ENCODE measurements around the gene VRK2.
"Not testable (repeated sequence)": the region's sequence is repeated elsewhere in the genome, so short reads cannot be mapped to it uniquely, and the experiment has no call there.

Gene VRK2

DNA sequence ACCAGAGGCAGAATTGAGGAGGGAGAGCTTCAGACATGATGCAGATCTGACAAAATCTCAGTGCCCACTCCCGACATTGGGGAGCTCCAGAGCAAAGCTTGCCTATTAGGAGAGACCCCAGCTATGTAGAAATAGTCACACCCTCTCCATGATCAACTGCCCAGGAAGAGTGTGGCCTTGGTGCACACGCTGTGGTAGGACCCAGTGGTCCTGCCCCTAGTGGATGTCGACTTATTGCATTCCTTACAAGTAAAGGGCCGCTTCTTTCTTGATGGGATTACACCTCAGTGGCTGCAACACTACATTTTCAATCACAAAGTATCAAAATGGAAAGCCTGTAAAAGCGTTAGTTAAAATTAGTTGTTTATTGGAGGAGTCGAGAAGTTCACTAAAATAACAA is 64.2 kb downstream of the VRK2 start:
- no peak for DNase-seq

DNA sequence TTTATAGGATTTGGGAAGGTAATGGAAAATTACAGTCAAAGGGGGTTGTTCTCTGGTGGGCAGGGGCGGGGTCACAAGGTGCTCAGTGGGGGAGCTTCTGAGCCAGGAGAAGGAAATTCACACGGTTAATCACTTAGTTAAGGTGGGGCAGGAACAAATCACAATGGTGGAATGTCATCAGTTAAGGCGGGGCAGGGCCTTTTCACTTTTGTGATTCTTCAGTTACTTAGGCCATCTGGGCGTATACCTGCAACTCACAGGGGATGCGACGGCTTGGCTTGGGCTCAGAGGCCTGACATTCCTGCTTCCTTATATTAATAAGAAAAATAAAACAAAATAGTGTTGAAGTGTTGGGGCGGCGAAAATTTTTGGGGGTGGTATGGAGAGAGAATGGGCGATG is 67.0 kb downstream of the VRK2 start:
- DNase-seq = not testable (repeated sequence)

DNA sequence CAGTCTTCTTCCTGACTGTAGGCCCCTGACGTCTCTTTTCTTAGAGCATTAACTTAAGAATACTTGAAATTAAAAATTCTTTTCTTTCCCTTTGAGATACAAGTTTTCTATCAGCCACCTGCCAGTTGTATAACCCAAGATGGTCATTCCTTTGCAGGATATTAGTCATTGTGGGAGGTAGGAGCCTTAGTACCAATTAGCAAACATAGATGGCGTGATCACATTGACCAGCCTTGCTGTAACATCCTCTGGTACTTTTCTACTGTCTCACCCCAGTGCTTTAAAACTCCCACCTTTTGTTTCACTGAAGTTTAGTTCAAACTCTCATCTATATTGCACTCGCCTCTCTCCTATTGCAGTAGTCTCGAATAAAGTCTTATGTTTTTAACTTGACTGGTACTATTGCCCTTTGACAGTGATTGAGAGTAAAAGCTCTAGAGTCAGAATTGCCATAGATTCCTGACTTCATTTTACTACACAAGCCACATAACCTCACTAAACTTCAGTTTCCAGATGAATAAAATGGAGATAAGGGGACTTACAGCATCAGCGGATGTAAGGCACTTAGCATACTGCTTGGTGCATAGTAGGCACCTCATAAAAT is 74.1 kb downstream of the VRK2 start:
- DNase-seq = no peak

DNA sequence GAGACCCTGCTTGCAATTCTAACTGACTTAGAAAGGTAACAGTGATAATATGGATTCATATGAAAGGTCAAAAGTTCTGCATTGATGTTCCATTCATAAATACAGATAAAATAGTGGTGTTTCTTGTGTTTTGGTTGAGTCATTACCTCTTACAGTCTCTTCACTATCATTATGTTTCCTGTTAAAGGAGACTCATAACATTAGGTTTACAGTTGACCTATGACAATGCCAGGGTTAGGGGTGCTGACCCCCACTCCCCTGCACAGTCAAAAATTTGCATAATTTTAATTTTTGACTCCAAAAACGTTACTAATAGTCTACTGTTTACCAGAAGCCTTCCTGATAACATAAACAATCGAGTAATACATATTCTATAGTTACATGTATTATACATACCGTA is 75.4 kb downstream of the VRK2 start:
- no peak for DNase-seq

DNA sequence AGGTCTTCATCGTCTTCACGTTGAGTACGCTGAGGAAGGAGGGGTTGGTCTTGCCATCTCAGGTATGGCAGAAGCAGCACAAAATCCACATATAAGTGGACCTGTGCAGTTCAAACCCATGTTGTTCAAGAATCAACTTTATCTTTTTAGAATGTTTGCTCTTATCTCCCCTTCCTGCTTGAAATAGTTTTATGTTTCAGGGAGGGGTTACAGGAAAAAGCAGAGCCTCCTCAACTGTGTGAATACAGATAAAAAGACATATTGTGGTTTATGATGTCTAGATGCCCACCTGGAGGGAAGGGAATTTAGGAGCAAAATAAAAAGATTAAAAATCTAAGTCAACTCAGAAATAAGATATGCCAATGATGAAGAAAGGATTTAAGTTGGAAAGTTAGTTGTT is 75.9 kb downstream of the VRK2 start:
- DNase-seq = no peak

DNA sequence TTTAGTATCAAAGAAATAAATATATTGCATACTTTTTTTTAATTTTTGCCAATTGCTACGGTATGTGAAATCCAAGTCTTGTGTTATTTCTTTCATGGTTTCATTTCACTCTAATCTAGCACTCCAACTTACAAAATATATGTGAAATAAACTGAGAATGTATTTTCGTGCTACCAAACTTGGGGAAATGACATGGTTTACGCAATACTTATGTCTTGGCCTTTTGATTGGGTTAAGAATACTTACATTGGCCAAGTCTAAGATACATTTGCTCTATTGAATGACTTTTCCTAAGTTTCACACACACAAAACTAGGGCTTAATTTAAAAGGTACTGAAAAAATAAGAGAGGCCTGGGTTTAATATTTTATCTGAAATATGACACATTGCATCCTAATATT is 80.5 kb downstream of the VRK2 start:
- no peak for DNase-seq

DNA sequence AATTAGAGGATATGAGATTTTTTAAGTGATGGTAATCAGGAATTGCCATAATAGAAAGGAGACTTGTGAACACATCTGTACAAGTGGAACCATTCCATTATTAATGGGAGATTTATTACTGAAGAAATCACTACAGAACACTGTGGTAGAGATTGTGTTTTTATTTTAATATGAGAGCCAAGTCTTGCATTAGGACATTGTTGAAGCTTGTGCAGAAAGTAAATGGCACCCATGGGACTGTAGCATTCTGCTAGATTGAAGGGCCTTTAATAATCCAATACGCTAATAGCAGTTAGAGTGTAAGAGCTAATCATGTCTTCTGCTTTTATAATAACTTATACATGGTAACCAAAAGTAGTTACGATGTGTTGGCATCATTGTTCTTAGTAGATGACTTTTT is 83.6 kb downstream of the VRK2 start:
- DNase-seq = no peak

DNA sequence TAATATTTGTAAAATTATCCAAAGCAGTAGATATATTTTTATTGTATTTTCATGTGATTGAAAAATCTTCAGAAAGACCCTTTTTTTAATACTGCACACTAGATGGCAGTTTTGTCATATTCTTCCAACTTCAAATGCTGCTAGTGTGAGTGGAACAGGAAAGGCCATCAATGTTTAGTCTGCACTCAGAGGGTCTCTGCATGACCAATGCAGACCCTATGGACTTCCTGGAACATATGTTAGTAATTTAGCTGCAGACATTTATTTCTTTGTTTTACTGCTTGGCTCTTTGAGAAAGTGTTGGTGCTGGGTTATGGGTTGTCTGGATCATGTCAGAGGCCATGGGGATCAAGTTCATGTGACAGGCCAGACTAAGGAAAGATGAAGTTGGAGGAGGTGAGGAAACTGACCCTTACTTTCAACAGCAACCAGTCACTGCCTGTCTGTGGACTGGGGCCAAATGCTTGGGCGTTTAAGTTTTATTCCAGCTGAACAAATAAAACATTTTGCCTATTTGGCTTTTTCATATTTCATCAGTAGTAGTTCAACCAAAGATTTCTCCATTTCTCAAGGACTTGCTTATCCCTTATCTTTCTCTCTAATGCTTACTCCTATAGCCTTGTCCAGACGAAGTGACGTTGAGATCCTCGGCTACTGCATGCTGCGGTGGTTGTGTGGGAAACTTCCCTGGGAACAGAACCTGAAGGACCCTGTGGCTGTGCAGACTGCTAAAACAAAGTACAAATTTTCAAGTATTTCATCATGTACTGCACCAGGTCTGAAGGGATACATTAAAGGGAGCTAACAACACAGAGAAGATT is 84.8 kb downstream of the VRK2 start:
- no peak for DNase-seq

DNA sequence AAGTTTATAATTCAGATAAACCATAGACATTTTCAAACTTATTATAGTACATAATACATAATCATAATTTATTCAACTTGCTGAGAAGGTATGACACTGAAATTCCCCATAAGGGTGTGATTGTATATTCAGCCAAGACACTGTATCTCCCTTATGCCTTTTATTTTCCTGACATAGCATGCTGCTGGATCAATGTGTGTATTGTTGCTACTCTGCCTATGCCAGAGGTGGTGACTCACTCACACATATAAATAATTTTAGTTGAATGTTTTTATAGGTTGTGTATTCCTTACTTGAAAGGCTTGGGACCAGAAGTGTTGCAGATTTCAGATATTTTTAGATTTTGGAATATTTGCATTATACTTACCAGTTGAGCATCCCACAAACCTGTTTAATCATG is 86.8 kb downstream of the VRK2 start:
- no peak for DNase-seq

DNA sequence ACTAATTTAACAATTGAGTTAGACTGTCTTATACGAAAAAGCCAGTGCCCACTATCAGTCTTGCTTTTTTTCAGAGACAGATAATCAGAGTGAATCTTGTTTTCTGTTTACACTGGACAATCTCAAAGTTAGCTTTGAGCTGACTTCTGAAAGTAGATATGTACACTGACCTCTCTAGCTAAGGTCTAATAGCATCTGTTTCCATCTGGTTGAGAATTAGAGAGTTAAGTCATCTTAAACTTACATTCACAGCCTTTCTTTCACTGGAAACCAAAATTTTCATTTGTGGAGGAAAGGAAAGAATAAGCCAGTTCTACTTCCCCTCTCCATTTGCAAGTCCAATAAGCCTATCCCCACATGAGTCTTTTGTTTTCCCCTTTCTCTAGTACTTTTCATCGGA is 89.3 kb downstream of the VRK2 start:
- no peak for DNase-seq

DNA sequence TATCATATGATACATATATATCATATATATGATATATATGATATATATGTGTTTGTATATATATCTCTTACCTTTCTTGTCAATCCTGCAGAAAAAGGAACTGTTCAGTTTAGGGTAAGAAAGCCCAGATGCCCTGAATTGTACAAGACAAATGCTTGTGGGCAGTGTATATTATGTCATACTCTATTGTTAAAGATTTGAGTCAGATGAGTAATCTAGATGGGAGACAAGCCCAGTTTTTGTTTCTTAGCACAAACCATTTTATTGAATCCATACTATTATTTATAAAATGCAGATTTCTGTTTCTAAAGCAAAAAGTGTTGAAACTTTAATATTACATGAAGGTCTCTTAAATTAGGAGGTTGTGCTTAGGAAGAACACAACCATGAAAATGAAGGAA is 90.6 kb downstream of the VRK2 start:
- DNase-seq = no peak

DNA sequence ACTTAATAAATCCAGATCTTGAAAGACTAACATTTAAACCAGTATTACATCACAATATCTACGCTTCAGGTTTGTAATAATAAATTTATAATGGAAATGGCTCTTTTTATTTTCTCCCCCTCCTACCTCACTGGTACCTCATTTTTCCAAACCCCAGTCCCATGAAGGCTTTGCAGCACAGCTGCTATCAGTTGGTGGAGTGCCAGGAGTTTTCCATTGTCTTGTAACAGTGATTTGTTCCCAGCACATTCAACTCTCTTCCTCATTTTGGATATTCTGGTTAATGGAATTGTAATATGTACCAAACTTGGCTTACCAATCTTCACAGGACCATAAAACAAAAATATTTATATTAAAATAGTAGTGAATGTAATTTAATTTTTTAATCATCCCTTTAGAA is 91.2 kb downstream of the VRK2 start:
- no peak for DNase-seq

DNA sequence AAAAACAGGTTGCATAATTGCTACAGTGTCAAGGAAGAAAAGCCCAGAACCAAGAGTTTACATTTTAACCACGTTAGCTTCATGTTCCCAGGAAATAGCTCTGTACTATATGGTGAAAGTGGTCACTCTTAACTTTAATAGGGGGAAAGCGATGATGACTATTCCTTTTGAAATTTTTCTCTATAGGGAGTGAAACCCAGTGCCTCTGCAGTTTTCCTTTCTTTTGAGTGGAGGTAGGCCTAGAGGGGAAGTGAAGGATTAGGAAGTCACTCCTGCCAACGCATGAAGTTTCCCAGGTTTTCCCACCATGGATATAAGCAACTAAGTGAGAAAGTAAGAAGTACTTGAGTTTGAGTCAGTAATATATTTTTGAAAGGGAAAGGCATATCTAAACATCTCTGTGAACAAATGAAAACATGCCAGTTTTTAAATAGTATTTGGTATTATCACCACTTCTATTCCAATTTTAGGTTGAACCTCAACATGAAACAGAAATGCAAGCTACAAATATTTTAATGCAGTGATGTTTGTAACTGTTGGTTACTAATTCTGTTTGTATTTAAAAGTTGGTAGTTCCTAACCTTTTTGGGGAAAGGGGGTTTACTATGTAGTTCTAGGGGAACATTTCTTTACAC is 91.9 kb downstream of the VRK2 start:
- DNase-seq = no peak

DNA sequence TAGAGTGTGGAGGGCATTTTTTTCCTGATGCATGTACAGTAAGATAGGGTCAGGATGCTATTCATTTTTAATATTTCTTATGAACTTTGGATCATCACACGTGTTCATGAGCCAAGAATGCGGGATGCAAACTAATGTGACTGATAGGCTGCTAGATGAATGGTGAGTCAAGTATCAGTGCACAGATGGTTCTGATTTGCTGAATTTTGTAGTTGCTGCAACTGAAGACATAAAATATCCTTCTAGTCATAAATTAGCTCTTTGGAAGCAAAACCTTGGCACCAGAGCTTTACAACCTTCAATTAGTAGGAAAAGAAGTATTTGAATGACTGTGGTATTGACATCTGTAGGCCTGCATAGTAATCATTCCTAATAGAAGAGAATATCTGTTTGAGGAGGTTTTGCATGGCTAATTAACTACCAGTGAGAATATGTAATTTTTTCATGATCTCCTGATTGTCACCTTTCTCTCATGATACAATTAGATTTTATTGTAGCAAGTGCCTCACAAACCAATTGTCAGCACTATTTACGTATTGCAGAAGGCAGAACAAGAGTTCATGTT is 94.0 kb downstream of the VRK2 start:
- no peak for DNase-seq

DNA sequence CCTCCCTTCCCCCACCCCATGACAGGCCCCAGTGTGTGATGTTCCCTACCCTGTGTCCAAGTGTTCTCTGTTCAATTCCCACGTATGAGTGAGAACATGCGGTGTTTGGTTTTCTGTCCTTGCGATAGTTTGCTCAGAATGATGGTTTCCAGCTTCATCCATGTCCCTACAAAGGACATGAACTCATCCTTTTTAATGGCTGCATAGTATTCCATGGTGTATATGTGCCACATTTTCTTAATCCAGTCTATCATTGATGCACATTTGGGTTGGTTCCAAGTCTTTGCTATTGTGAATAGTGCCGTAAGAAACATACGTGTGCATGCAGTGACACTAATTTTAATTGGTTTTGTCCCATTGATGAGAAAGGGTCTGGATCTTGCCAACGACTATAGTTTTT is 99.2 kb downstream of the VRK2 start:
- DNase-seq = not testable (repeated sequence)

DNA sequence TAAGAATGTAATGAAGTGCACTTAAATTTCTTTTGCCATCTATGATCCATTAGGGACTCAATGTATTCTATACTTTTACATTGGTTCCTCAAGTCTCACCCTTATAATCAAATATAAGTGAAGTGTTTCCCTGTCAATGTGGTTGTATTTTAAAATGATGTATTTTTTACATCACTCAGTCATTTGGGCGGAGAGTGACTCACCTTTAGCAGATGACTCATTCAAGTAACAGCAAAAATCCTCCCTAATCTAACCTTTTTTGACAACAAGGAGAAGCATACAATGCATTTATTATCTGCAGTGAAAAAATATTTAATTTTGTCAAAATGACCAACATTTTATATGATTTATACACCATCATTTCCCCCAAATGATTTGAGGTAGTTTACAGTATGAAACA is 100.1 kb downstream of the VRK2 start:
- no peak for DNase-seq

DNA sequence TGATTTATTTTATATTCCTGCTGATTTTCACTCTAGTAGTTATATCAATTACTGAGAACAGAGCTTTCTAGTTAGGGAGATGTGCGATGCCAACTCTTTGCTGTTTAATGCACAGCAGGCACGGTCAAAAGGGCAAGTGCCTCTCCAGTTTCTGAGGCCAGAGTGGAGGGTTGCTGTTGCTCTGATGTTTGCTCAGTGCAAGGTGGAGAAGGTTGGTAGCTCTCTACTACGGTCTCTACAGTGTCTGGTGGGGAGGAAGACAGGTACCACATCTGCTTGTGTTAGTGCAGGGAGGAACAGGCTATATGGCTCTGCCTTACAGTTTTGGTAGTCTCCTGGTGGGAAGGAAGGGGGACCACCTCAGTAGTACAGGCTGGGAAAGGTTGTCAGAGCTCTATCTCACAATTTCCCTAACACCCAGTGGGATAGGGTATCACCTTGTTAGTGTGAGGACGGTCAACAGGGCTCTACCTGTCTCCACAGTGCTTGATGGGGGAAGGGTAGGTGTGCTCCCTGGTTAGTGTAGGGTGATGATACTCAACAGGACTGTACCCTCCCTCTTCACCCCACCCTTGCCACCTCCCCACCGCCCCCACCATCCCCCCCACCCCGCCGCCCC is 108.7 kb downstream of the VRK2 start:
- no peak for DNase-seq

DNA sequence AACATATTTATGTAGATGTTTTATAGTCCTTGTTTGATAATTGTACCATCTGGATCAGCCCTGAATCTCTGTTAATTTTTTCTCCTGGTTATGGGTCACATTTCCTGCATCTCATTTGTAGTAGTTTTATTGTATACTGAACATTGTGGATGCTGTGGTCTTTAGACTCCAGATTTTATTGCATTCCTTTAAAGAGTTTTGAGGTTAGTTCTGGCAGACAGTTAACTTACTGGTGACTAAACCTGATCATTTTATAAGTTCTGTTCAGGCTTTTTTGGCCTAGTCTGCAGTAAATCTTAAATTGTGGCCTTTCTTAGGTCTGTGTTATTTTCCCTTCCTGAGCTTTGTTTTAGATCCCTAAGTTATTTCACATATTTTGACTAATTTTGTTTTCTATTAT is 110.2 kb downstream of the VRK2 start:
- no peak for DNase-seq

DNA sequence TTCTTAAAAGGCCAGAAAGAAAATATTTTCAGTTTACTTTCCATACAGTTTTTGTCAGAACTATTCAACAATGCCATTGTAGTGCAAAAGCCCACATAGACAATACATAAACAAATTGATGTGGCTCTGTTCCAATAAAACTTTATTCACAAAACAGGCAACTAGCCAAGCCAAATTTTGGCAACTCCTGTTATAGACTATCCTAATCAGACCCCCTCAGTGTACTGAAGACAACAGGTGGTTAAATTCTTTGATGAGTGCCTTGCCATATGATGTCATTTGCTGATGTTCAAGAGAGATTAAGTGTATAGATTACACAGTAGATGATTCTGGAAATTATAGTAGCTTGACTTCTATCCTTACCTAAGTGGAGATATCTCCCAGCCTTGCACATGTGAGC is 111.1 kb downstream of the VRK2 start:
- DNase-seq = no peak

DNA sequence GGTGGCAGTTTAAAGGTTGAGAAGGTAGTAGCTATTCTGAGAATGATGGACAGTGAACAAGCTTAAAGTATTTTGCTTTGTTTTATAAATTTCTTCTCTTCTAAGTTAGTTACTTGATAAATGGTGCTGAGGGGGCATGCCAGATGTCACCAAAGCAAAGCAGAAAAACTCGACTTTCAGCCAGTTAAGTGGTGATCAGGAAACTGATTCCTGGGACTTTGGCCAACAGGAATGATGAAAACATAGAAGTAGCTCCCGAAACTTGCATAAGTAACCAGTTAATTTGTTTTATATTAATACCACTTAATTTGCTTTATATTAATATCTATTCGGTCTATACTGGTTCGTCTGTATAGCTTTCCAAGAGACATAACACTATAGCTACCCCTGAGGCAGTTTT is 111.9 kb downstream of the VRK2 start:
- no peak for DNase-seq

DNA sequence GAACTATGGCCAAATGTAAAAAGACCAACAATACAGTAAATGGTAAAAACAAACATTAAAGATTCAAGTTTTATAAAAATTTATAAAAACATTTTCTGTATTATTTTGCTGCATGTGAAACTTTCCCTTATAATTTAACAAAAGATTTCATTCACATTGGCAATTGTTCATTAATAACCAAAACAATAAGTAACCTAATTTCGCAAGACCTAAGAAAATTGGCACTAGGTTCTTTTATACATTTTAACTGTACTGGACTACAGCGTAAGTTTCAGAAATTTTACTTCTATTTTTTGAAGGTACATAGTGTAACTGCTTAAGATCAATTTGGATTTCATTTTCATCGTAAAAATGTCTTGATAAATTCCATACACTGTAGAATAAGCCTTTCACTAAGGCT is 117.3 kb downstream of the VRK2 start:
- DNase-seq = no peak

DNA sequence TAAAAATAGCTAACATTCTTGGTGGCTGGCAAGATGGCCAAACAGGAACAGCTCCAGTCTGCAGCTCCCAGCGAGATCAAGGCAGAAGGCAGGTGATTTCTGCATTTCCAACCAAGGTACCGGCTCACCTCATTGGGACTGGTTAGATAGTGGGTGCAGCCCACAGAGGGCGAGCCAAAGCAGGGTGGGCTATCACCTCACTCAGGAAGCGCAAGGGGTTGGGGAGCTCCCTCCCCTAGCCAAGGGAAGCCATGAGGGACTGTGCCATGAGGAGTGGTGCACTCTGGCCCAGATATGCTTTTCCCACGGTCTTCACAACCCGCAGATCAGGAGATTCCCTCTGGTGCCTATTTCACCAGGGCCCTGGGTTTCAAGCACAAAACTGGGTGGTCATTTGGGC is 121.5 kb downstream of the VRK2 start:
- DNase-seq = not testable (repeated sequence)

DNA sequence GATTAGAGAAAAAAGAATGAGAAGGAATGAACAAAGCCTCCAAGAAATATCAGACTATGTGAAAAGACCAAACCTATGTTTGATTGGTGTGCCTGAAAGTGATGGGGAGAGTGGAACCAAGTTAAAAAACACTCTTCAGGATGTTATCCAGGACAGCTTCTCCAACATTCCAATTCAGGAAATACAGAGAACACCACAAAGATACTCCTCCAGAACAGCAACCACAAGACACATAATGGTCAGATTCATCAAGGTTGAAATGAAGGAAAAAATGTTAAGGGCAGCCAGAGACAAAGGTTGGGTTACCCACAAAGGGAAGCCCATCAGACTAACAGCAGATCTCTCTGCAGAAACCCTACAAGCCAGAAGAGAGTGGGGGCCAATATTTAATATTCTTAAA is 123.2 kb downstream of the VRK2 start:
- not testable (repeated sequence) for DNase-seq

Data from T-helper 9 cell (primary cell).